GM12864 (cell line): ENCODE results near the gene ALPP.

ENCODE experiments used
- DNase-seq: peaks from one replicate; pipeline ENCODE4 v3.0.0-alpha.2; 2011; ENCODE audit warnings: low read depth
- H3K4me3 ChIP-seq: 2 replicates; pipeline ENCODE4 v1.5.1; 2011; ENCODE audit warnings: mild to moderate bottlenecking, low read depth, low read length, control low read depth
- TF ChIP-seq, protein P1 (sequence below): IDR thresholded peaks from 2 replicates; pipeline ENCODE4 v1.5.1; 2011; ENCODE audit warnings: low read depth, mild to moderate bottlenecking, moderate library complexity, low read length, control low read depth, inconsistent platforms; ENCODE audit errors: missing control alignments

Gene ALPP

DNA sequence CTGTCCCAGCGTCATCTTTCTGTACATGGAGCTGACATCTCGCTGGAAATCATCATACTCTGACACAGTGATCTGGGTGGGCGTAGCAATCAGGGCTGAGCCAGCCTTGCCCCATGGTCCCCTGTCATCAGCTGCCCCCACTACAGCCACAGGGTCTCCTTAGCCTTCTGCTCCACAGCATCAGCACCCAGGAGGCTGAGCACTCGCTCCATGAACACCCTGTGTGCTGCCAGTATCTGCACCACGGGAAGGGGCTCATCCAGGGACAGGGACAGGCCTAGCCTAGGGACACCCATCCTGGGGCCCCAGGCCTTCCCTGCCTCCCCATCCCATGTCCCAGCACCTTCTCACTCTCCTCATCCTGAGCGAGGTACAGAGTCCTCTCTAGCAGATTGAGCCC, 39.5 kb downstream of the ALPP start:
- DNase-seq, result no peak
- TF ChIP-seq, protein P1, sequence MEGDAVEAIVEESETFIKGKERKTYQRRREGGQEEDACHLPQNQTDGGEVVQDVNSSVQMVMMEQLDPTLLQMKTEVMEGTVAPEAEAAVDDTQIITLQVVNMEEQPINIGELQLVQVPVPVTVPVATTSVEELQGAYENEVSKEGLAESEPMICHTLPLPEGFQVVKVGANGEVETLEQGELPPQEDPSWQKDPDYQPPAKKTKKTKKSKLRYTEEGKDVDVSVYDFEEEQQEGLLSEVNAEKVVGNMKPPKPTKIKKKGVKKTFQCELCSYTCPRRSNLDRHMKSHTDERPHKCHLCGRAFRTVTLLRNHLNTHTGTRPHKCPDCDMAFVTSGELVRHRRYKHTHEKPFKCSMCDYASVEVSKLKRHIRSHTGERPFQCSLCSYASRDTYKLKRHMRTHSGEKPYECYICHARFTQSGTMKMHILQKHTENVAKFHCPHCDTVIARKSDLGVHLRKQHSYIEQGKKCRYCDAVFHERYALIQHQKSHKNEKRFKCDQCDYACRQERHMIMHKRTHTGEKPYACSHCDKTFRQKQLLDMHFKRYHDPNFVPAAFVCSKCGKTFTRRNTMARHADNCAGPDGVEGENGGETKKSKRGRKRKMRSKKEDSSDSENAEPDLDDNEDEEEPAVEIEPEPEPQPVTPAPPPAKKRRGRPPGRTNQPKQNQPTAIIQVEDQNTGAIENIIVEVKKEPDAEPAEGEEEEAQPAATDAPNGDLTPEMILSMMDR, result no peak
- no peak overlapping the region for H3K4me3 ChIP-seq

GRCh38 chr2:232418466-232419244, 40.1 kb downstream of the ALPP start:
- TF ChIP-seq, protein P1, result no peak
- no peak for DNase-seq
- no peak overlapping the region for H3K4me3 ChIP-seq

DNA sequence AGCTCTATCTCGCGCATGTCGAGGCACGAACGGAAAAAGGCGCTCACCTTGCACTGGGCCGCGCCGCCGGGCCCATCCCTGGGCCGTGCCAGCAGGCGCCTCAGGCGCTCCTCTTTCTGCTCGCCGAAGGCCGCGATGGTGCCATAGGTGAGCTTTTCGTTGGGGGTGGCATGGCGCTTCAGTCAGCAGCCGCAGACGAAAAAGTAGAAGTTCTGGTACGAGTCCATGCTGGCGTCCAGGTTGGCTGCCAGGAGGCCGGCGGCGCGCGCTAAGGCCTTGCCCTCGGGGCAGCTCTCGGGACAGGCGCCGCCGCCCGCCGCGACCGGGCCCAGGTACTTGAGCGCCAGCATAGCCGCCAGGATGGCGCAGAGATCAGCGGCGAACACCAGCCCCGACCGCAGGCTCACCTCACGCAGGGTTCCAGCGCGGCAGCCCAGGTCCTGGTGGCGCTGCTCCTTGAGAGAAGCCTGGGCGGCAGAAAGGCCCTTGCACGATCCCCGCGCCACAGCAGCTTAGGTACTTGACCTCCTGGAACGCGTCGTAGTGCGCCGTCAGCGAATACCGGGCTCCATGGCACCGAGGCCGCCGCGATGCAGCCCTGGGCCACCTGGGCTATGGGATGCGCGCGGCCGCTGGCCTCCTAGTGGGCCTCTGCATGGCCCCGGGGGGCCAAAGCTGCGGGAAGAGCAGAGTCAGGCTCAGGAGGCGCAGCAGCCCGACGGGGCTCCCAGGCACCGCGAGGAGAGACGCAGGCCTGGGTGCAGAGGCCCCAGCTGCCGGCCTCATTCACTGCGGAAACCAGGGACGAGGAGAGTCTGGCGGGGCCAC, 40.9 kb downstream of the ALPP start:
- DNase-seq, result no peak
- TF ChIP-seq, protein P1, result no peak
- no peak overlapping the region for H3K4me3 ChIP-seq

GRCh38 chr2:232420073-232420454, 41.5 kb downstream of the ALPP start:
- H3K4me3 ChIP-seq, result no peak overlapping the region
- no peak for DNase-seq
- TF ChIP-seq, protein P1, result no peak

DNA sequence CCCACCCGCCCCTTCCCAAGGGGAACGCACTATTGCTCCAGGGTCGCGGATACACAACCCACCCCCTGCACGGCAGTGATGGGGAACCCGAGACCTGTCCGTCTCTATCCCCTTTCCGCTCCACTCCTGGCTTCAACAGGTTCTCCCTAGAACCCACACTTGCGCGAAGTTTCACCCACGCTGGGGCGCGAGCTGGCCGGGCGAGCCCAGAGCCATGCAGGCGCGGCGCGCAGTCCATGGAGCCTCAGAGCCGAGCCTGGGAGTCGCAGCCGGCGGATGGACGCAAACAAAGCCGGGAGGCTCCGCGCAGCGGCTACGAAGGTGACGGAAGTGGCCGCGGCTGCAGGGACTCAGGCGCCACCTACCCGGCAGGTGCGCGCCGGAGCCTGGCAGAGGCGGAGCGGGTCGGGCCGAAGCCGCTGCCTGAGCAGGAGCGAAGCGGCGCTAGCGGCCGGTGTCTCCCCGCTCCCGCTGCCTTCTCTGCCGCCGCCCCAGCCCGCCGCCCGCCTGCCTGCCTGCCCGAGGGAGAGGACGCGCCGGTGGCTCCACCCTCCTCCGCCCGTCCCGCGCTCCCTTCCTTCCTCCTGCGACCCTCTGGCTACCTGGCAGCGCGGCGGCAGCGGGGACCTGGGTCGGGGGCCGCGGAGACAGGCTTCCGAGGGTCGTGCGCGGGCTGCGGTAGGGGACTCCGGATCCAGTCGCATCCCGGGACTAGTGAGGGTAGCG, 42.1 kb downstream of the ALPP start:
- TF ChIP-seq, protein P1, result no peak
- no peak for DNase-seq
- no peak overlapping the region for H3K4me3 ChIP-seq

- TF ChIP-seq, protein P1, result no peak
- DNase-seq, result no peak
- H3K4me3 ChIP-seq, result no peak overlapping the region
Observed at GRCh38 chr2:232421189-232421785, 42.7 kb downstream of the ALPP start.
